Spinal cord (tissue), 10 donors: ENCODE data around the gene PROK1. TPM values are rescaled to one million over a fixed set of nuclear protein-coding genes. Genes with fewer than 3 reads are reported as not detected.

Experiments
- DNase-seq, 6 donors: peaks; one replicate each; pipeline versions ENCODE4 v3.0.0 to v3.0.0-alpha.2; 2013 to 2015; ENCODE audit warnings: low spot score in 6 of 6, low read depth in 4 of 6
- H3K27ac ChIP-seq: one replicate; pipeline ENCODE4 v1.5.1; 2013; ENCODE audit warnings: low read depth, low read length, control low read depth
- H3K27me3 ChIP-seq: one replicate; pipeline ENCODE4 v1.6.1; 2013; ENCODE audit warnings: low read length; ENCODE audit not compliant: control insufficient read depth, insufficient read depth
- H3K36me3 ChIP-seq: one replicate; pipeline ENCODE4 v1.6.1; 2013; ENCODE audit warnings: low read length; ENCODE audit not compliant: control insufficient read depth, insufficient read depth
- H3K4me1 ChIP-seq: one replicate; pipeline ENCODE4 v1.6.1; 2013; ENCODE audit warnings: low read length; ENCODE audit not compliant: control insufficient read depth, insufficient read depth
- H3K4me3 ChIP-seq: one replicate; pipeline ENCODE4 v1.5.1; 2013; ENCODE audit warnings: low read depth, low read length, control low read depth
- H3K9me3 ChIP-seq: one replicate; pipeline ENCODE4 v1.6.1; 2013; ENCODE audit warnings: low read length; ENCODE audit not compliant: control insufficient read depth, insufficient read depth
- WGBS: methylation state at CpG from one replicate; pipeline ENCODE4 v1.1.5; 2013; ENCODE audit warnings: missing lambda C conversion rate; ENCODE audit not compliant: insufficient coverage; 5-methylcytosine and 5-hydroxymethylcytosine counted together
- polyA plus RNA-seq, 2 donors: library from polyadenylated mRNA; unstranded; fragments of 120-200 nt; gene quantifications; one replicate each; pipeline ENCODE4 v1.2.1, GENCODE V29; 2013; ENCODE audit not compliant: insufficient read length in 2 of 2
- total RNA-seq, 2 donors: library from RNA; depleted of rRNA in 1 of 2; stranded (reverse); fragments of 120-200 nt in 1 of 2; fragments of >200 nt in 1 of 2; gene quantifications; one replicate each; pipeline versions ENCODE4 v1.2.3 to v1.2.4, GENCODE V29; 2013 to 2014
- donor health status: healthy.

PROK1 gene
- total and polyA plus RNA-seq, 4 donors = 0.17 to 1.0 (median 0.44) TPM

GRCh38 chr1:110492573-110492972, 41.6 kb downstream of the PROK1 start:
- WGBS = 80% methylated on average over 7 of the region's 7 CpGs
- Histone ChIP-seq H3K4me3 (no peak overlapping the region), H3K4me1 (peaks cover 17% of the 10 kb centered on the region), H3K9me3 (no peaks in the 10 kb centered on the region), H3K36me3 (no peaks in the 10 kb centered on the region), H3K27ac (no peak overlapping the region), H3K27me3 (no peaks in the 10 kb centered on the region)
- no peak for DNase-seq

DNA sequence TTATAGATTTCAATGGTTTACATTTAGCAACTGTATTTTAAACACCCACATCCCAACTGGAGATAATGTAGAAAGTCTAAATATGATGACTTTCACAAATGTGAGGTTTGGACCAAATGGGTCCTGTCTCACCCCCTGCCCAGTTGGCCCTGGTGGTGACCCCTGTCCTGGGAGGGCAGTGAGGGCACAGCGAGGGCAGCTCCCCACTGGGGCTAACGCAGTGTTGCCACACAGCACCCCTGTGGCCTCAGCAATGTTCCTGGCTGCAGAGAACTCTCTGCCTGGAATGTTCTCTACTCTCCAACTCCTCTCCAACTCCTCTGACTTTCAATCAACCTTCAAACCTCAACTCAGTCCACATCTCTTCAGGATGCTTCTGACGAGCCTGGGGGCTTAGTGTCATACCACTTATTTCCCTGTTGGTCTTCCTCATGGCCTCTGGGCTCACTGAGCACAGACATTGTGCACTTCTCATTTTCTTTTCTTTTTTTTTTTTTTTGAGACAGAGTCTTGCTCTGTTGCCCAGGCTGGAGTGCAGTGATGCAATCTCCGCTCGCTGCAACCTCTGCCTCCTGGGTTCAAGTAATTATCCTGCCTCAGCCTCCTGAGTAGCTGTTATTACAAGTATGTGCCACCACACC, 42.2 kb downstream of the PROK1 start:
- no peak for DNase-seq

DNA sequence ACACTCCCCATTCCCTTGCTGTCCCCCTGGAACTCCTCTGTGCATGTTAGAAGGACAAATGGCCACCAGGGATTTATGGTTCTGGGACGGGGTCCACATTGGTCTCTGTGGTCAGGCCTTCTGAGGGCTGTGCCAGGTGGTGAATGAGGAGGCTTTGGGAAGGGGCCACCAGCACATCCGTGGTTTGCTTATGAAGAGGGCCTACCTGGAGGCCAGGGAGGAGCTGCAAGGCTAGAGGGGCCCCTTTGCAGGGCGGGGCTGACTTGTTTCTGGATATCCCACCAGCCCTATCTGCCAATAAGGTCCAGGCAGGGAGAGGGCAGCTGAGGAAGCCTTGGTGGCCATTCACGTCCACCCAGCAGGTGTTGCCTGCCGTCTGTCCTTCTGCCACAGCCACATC, 43.1 kb downstream of the PROK1 start:
- no peaks in the 10 kb centered on the region for H3K9me3 ChIP-seq
- WGBS = 74% methylated on average over 5 of the region's 5 CpGs

More for the DNA sequence above, 42.2 kb downstream of the PROK1 start:
- H3K27ac ChIP-seq = no peak overlapping the region
- H3K9me3 ChIP-seq = no peaks in the 10 kb centered on the region
- H3K36me3 ChIP-seq = no peaks in the 10 kb centered on the region
- H3K4me3 ChIP-seq = no peak overlapping the region
- H3K27me3 ChIP-seq = no peaks in the 10 kb centered on the region
- H3K4me1 ChIP-seq = peaks cover 17% of the 10 kb centered on the region
- 82% methylated on average over 3 of the region's 5 CpGs for WGBS

DNA sequence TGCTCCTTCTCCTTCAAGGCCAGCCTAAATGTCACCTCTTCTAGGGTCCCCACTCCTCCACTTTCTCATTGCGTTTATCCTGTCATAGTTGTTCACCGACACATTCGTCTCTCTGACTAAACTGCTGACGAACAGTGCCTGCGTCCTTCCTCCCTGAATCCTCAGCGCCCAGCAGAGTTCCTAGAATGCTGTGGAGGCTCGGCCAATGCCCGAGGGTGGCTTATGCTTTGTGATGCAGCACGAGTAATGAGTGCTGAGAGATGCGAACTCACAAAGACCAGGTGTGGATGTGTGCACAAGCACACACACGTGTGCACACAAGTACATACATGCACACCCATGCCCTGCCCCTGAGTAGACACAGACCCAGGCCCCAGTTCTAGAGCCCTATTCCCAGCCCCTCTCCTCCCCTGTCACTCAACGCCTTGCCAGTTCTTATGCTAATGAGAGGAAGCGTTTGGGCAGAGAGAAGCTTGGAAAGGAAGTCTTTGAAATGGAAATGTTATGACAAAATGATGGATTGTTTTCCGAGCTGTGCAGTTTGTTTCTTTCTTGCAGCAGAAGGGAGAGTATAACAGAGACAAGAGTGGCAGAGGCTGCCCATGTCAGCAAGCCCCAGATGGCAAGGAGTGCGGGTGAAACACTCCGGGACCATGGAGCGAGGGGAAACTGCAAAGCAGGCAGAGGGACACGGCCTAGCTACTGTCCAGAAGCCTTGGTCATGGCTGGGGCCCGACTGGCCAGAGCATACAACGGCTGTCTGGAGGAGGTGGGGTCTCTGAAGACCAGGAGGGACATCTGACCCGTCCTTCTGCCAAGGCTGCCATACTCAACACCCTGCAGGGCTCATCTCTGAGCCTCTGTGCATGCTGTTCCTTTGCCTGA, 43.8 kb downstream of the PROK1 start:
- no peak overlapping the region for H3K4me3 ChIP-seq
- DNase-seq = peak in 2 of 6 donors; percentile 70 to 88

More for the DNA sequence above, 43.1 kb downstream of the PROK1 start:
- no peak overlapping the region for H3K4me3 ChIP-seq
- H3K27ac ChIP-seq = no peak overlapping the region
- peak in 1 of 6 donors; percentile 18 for DNase-seq
- no peaks in the 10 kb centered on the region for H3K36me3 ChIP-seq
- H3K4me1 ChIP-seq = peaks cover 17% of the 10 kb centered on the region
- no peaks in the 10 kb centered on the region for H3K27me3 ChIP-seq

GRCh38 chr1:110495926-110496600, 45.1 kb downstream of the PROK1 start:
- Histone ChIP-seq H3K4me1 (peaks cover 17% of the 10 kb centered on the region), H3K27ac (no peak overlapping the region), H3K4me3 (no peak overlapping the region), H3K36me3 (no peaks in the 10 kb centered on the region), H3K9me3 (no peaks in the 10 kb centered on the region), H3K27me3 (no peaks in the 10 kb centered on the region)
- peak; percentile 59 to 96 (median 79) for DNase-seq
- WGBS = 20% methylated on average over 6 of the region's 8 CpGs

More for the DNA sequence above, 43.8 kb downstream of the PROK1 start:
- Histone ChIP-seq H3K4me1 (peaks cover 17% of the 10 kb centered on the region), H3K9me3 (no peaks in the 10 kb centered on the region), H3K27ac (no peak overlapping the region), H3K27me3 (no peaks in the 10 kb centered on the region), H3K36me3 (no peaks in the 10 kb centered on the region)
- 43% methylated on average over 19 of the region's 21 CpGs for WGBS

- no peaks in the 10 kb centered on the region for H3K27me3 ChIP-seq
- H3K27ac ChIP-seq = no peak overlapping the region
- WGBS = 78% methylated on average over 5 of the region's 6 CpGs
- no peak for DNase-seq
- no peaks in the 10 kb centered on the region for H3K36me3 ChIP-seq
- no peaks in the 10 kb centered on the region for H3K9me3 ChIP-seq
- peaks cover 17% of the 10 kb centered on the region for H3K4me1 ChIP-seq
- H3K4me3 ChIP-seq = no peak overlapping the region
Observed at GRCh38 chr1:110498270-110498669, 47.3 kb downstream of the PROK1 start.

GRCh38 chr1:110501488-110502132, 50.7 kb downstream of the PROK1 start:
- Histone ChIP-seq H3K4me1 (no peaks in the 10 kb centered on the region), H3K4me3 (no peak overlapping the region), H3K9me3 (no peaks in the 10 kb centered on the region), H3K36me3 (no peaks in the 10 kb centered on the region), H3K27me3 (no peaks in the 10 kb centered on the region), H3K27ac (no peak overlapping the region)
- DNase-seq = no peak
- 86% methylated on average over 4 of the region's 6 CpGs for WGBS

DNA sequence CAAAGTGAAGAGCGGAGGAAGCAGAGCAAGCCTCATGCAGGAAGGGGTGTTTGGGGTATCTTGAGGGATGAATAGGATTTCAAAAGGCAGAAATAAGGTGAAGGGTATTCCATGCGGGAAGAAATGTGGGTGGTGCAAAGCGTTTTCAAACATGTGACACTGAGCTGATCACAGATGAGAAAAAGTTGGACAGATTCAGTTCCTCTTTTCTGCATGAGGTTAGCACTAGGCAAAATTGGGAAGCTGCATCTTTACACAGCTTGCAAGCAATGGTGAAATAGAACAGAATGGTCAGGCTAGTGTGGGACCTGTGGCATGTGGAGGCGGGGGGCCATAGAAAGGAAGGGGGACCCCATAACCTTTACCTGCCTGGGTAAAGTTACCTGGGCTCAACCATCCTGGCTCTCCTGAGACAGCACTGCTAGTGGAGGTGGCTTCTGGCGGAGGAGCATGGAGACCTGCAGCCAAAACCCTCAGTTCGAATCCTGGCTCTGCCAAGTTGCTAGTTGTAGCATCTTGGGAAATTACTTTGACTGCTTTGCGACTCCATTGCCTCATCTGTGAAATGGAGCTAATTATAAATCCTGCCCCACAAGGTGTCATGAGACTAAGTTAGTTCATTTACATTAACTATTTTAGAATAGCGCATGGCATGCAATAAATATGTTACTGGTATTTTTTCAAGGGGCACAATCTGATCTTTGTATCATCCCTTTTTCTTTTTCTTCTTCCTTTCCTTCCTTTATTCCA, 51.6 kb downstream of the PROK1 start:
- Histone ChIP-seq H3K36me3 (no peaks in the 10 kb centered on the region), H3K4me3 (no peak overlapping the region), H3K4me1 (no peaks in the 10 kb centered on the region), H3K27me3 (no peaks in the 10 kb centered on the region), H3K9me3 (no peaks in the 10 kb centered on the region), H3K27ac (no peak overlapping the region)
- WGBS = 82% methylated on average over 7 of the region's 8 CpGs
- DNase-seq = no peak

GRCh38 chr1:110503471-110503870, 52.5 kb downstream of the PROK1 start:
- no peaks in the 10 kb centered on the region for H3K27me3 ChIP-seq
- H3K27ac ChIP-seq = no peak overlapping the region
- WGBS = 60% methylated on average over 1 of the region's 5 CpGs
- H3K4me1 ChIP-seq = peaks cover 7% of the 10 kb centered on the region
- H3K36me3 ChIP-seq = no peaks in the 10 kb centered on the region
- H3K4me3 ChIP-seq = no peak overlapping the region
- DNase-seq = no peak
- H3K9me3 ChIP-seq = no peaks in the 10 kb centered on the region
